OCI-LY1 (cell line): ENCODE results near the gene ARIH1.
A peak's percentile ranks its signal among the peaks of the same experiment; 100 is the strongest.

Experiments
- H2AFZ ChIP-seq: fragments of 200-600 bp; sonication (generic), shearing (Covaris generic); 2 replicates; pipeline ENCODE4 v1.6.0; 2014; ENCODE audit warnings: antibody characterized with exemption, mild to moderate bottlenecking, low read length
- H3F3A ChIP-seq: fragments of 200-600 bp; sonication (generic), shearing (Covaris generic); 2 replicates; pipeline ENCODE4 v1.6.0; 2014; ENCODE audit warnings: mild to moderate bottlenecking, antibody characterized with exemption, low read length, moderate library complexity; ENCODE audit not compliant: insufficient read depth
- H3K27ac ChIP-seq: fragments of 200-600 bp; sonication (generic); 2 replicates; pipeline ENCODE4 v1.5.1; 2014; ENCODE audit warnings: low read length, mixed run types, mild to moderate bottlenecking, low read depth; ENCODE audit not compliant: poor library complexity, severe bottlenecking
- H3K27me3 ChIP-seq: fragments of 200-600 bp; sonication (generic); 2 replicates; pipeline ENCODE4 v1.6.0; 2014; ENCODE audit warnings: antibody characterized with exemption, mild to moderate bottlenecking, low read length, moderate library complexity; ENCODE audit not compliant: insufficient read depth
- H3K36me3 ChIP-seq: fragments of 200-600 bp; sonication (generic); 2 replicates; pipeline ENCODE4 v1.6.1; 2014; ENCODE audit warnings: mild to moderate bottlenecking, antibody characterized with exemption, low read length, moderate library complexity, mixed read lengths; ENCODE audit not compliant: insufficient read depth
- H3K4me1 ChIP-seq: fragments of 200-600 bp; sonication (generic); 2 replicates; pipeline ENCODE4 v1.5.1; 2014; ENCODE audit warnings: mild to moderate bottlenecking, low read length, moderate library complexity; ENCODE audit not compliant: insufficient read depth, severe bottlenecking
- H3K4me2 ChIP-seq: fragments of 200-600 bp; sonication (generic), shearing (Covaris generic); 2 replicates; pipeline ENCODE4 v1.6.1; 2014; ENCODE audit warnings: low read length
- H3K4me3 ChIP-seq: fragments of 200-600 bp; sonication (generic); 2 replicates; pipeline ENCODE4 v1.5.1; 2014; ENCODE audit warnings: low read length, low read depth, mild to moderate bottlenecking, mixed read lengths; ENCODE audit not compliant: poor library complexity, severe bottlenecking
- H3K79me2 ChIP-seq: fragments of 200-600 bp; shearing (Covaris generic); 2 replicates; pipeline ENCODE4 v1.6.1; 2016; ENCODE audit warnings: mixed run types, low read length, mixed read lengths; ENCODE audit not compliant: insufficient read depth
- H3K9ac ChIP-seq: fragments of 200-600 bp; sonication (generic), shearing (Covaris generic); 2 replicates; pipeline ENCODE4 v1.6.1; 2014; ENCODE audit warnings: mild to moderate bottlenecking, low read length, mixed read lengths
- H3K9me2 ChIP-seq: fragments of 200-600 bp; sonication (generic), shearing (Covaris generic); 2 replicates; pipeline ENCODE4 v1.6.1; 2014; ENCODE audit warnings: low read depth, mild to moderate bottlenecking, low read length, mixed read lengths
- H3K9me3 ChIP-seq: fragments of 200-600 bp; shearing (Covaris generic); 2 replicates; pipeline ENCODE4 v1.6.1; 2014; ENCODE audit warnings: low read length, mixed read lengths
- H4K20me1 ChIP-seq: fragments of 200-600 bp; sonication (generic), shearing (Covaris generic); 2 replicates; pipeline ENCODE4 v1.6.0; 2016; ENCODE audit warnings: mild to moderate bottlenecking, low read length; ENCODE audit not compliant: insufficient read depth
- EZH2 ChIP-seq: fragments of 200-600 bp; sonication (generic), shearing (Covaris generic); IDR thresholded peaks from 2 replicates; pipeline ENCODE4 v1.8.0; 2017; ENCODE audit warnings: borderline replicate concordance, mixed run types, mild to moderate bottlenecking, antibody characterized with exemption, low read length, moderate library complexity, mixed read lengths
- TF ChIP-seq, protein P1 (sequence below): fragments of 200-600 bp; sonication (generic), shearing (Covaris generic); IDR thresholded peaks from 2 replicates; pipeline ENCODE4 v1.5.1; 2017; ENCODE audit warnings: mild to moderate bottlenecking, antibody characterized with exemption, low read length, moderate library complexity, mixed read lengths

The ARIH1 gene

DNA sequence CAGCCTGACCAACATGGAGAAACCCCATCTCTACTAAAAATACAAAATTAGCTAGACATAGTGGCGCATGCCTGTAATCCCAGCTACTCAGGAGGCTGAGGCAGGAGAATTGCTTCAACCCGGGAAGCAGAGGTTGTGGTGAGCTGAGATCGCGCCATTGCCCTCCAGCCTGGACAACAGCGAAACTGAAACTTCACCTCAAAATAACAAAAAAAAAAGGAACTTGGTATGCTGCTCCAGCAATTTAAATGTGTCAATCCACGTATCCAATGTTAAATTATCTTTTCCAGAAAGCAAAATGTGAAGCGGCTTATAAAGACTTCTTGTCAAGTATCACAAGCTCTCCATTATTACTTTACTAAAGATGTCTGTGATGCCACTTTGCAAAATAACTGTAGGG is 9.9 kb upstream of the ARIH1 start:
- no peaks in the 10 kb centered on the region for H3K79me2 ChIP-seq
- no peaks in the 10 kb centered on the region for H3K9me3 ChIP-seq
- no peaks in the 10 kb centered on the region for H3F3A ChIP-seq
- H3K4me2 ChIP-seq = no peak overlapping the region
- no peaks in the 10 kb centered on the region for H4K20me1 ChIP-seq
- TF ChIP-seq, protein P1, sequence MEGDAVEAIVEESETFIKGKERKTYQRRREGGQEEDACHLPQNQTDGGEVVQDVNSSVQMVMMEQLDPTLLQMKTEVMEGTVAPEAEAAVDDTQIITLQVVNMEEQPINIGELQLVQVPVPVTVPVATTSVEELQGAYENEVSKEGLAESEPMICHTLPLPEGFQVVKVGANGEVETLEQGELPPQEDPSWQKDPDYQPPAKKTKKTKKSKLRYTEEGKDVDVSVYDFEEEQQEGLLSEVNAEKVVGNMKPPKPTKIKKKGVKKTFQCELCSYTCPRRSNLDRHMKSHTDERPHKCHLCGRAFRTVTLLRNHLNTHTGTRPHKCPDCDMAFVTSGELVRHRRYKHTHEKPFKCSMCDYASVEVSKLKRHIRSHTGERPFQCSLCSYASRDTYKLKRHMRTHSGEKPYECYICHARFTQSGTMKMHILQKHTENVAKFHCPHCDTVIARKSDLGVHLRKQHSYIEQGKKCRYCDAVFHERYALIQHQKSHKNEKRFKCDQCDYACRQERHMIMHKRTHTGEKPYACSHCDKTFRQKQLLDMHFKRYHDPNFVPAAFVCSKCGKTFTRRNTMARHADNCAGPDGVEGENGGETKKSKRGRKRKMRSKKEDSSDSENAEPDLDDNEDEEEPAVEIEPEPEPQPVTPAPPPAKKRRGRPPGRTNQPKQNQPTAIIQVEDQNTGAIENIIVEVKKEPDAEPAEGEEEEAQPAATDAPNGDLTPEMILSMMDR = no peak
- TF ChIP-seq EZH2 = no peak
- no peak overlapping the region for H2AFZ ChIP-seq
- H3K4me3 ChIP-seq = no peak overlapping the region
- no peak overlapping the region for H3K27ac ChIP-seq
- H3K9ac ChIP-seq = no peak overlapping the region
- peaks cover 13% of the 10 kb centered on the region for H3K4me1 ChIP-seq
- no peaks in the 10 kb centered on the region for H3K36me3 ChIP-seq
- no peaks in the 10 kb centered on the region for H3K27me3 ChIP-seq
- no peaks in the 10 kb centered on the region for H3K9me2 ChIP-seq

DNA sequence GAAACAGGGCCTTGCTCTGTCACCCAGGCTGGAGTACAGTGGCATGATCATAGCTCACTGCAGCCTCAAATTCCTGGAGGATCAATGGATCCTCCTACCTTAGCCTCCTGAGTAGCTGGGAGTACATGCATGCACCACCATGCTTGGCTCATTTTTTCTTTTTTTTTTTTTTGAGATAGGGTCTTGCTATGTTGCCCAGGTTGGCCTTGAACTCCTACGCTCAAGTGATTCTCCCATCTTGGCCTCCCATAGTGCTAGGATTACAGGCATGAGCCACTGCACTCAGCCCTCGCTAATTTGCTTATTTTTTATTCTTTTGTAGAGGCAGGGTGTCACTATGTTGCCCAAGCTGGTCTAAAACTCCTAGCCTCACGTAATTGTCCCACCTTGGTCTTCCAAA is 6.0 kb upstream of the ARIH1 start:
- no peaks in the 10 kb centered on the region for H3K36me3 ChIP-seq

DNA sequence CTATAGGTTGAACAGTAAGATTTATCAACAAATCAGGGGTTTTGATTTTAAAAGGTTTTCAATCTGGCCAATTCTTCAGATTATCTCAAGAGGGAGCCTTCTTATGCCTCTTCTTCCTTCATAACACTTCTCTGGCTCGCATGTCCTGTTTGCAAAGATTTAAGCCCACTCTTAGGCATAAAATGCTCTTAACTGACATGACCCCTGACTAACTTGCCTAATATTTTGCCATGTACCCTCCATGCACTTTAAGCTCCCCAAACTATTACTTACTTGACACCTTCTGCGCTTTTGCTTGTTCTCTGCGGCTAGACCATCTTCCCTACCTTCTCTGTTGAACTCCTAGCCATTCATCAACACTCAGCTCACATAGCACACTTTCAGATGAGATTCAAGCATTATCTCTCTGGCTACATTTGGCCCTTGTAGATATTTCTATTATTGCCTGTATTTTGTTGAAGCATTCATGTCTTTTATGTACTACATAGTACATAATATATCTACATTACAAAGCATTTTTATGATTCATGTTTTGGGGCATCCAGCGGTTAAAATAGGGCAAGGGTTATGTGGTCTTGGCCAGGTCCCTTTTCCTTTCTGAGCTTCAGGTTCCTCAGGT is 1.0 kb upstream of the ARIH1 start:
- H3K27ac ChIP-seq = peak overlapping the region; percentile 93
- peak overlapping the region; percentile 79 for H3K4me2 ChIP-seq
- peaks cover 18% of the 10 kb centered on the region for H3K36me3 ChIP-seq
- peaks cover 28% of the 10 kb centered on the region for H3K4me1 ChIP-seq
- H3K9me3 ChIP-seq = no peaks in the 10 kb centered on the region
- H3K4me3 ChIP-seq = peak overlapping the region; percentile 80
- H3F3A ChIP-seq = no peaks in the 10 kb centered on the region
- H3K79me2 ChIP-seq = peaks cover 29% of the 10 kb centered on the region
- TF ChIP-seq, protein P1 = peak; percentile 27; the same call in 1 of the 2 replicates
- no peak for TF ChIP-seq EZH2
- no peaks in the 10 kb centered on the region for H3K9me2 ChIP-seq
- H3K27me3 ChIP-seq = no peaks in the 10 kb centered on the region
- H3K9ac ChIP-seq = peak overlapping the region; percentile 92
- H2AFZ ChIP-seq = 0 out of 2 replicates have a peak overlapping the region, but pooled peaks have one; percentile 0
- no peaks in the 10 kb centered on the region for H4K20me1 ChIP-seq

More for the DNA sequence above, 6.0 kb upstream of the ARIH1 start:
- H3K27ac ChIP-seq = no peak overlapping the region
- H3K9me2 ChIP-seq = no peaks in the 10 kb centered on the region
- no peaks in the 10 kb centered on the region for H3K9me3 ChIP-seq
- peaks cover 5% of the 10 kb centered on the region for H3K4me1 ChIP-seq
- H3K4me3 ChIP-seq = no peak overlapping the region
- H3K79me2 ChIP-seq = no peaks in the 10 kb centered on the region
- H3F3A ChIP-seq = no peaks in the 10 kb centered on the region
- TF ChIP-seq, protein P1 = no peak
- no peak for TF ChIP-seq EZH2
- H4K20me1 ChIP-seq = no peaks in the 10 kb centered on the region
- H3K9ac ChIP-seq = no peak overlapping the region
- no peak overlapping the region for H2AFZ ChIP-seq
- H3K4me2 ChIP-seq = no peak overlapping the region
- no peaks in the 10 kb centered on the region for H3K27me3 ChIP-seq
